Naive thymus-derived CD4-positive, alpha-beta T cell (primary cell): ENCODE data around the gene CGAS. TPM values are rescaled to one million over a fixed set of nuclear protein-coding genes. Genes with fewer than 3 reads are reported as not detected.
"Not testable (repeated sequence)": the region's sequence is repeated elsewhere in the genome, so short reads cannot be mapped to it uniquely, and the experiment has no call there.

ENCODE experiments used
- ATAC-seq: fragments of 150-1000 bp; cut with Tn5 transposase; 2 replicates; pipeline ENCODE4 v1.10.0; 2021; ENCODE audit warnings: mild to moderate bottlenecking, moderate library complexity
- CTCF ChIA-PET: fragments of 350-600 bp; sonication (Branson Sonifier 250); formaldehyde crosslinking; loops from one replicate; lab custom pipeline; 2021; ENCODE audit warnings: antibody characterized with exemption; lab: Charles Lee
- POLR2A ChIA-PET: fragments of 350-600 bp; sonication (Branson Sonifier 250); formaldehyde crosslinking; loops from one replicate; lab custom pipeline; 2021; ENCODE audit warnings: antibody characterized with exemption, inconsistent platforms; lab: Charles Lee
- DNase-seq, 9 donors: peaks; one replicate each; pipeline versions ENCODE4 v3.0.0 to v3.0.0-alpha.2; 2020 to 2022; ENCODE audit warnings: mixed read lengths in 1 of 9
- H3K27ac ChIP-seq: one replicate; pipeline ENCODE4 v1.7.0; 2013; ENCODE audit warnings: mild to moderate bottlenecking, low read depth, low read length, moderate library complexity
- H3K27me3 ChIP-seq, 2 donors: one replicate each; pipeline ENCODE4 v1.7.0; 2013; ENCODE audit warnings: low read length in 2 of 2, mild to moderate bottlenecking in 2 of 2, moderate library complexity in 2 of 2; ENCODE audit not compliant: control insufficient read depth in 2 of 2, insufficient read depth in 2 of 2
- H3K36me3 ChIP-seq, 3 experiments: 1 replicate in 2 of 3; 2 replicates in 1 of 3; pipeline ENCODE4 v1.7.0; 2013; ENCODE audit warnings: low read length in 3 of 3, mild to moderate bottlenecking in 3 of 3, moderate library complexity in 1 of 3; ENCODE audit not compliant: insufficient read depth in 3 of 3, control insufficient read depth in 2 of 3
- H3K4me1 ChIP-seq, 2 donors: one replicate each; pipeline ENCODE4 v1.7.0; 2013; ENCODE audit warnings: low read length in 2 of 2, mild to moderate bottlenecking in 2 of 2, moderate library complexity in 1 of 2; ENCODE audit not compliant: control insufficient read depth in 2 of 2, insufficient read depth in 2 of 2
- H3K4me3 ChIP-seq: 2 replicates; pipeline ENCODE4 v1.7.0; 2013; ENCODE audit warnings: mild to moderate bottlenecking, low read length
- H3K9me3 ChIP-seq, 3 experiments: 1 replicate in 2 of 3; 2 replicates in 1 of 3; pipeline ENCODE4 v1.7.0; 2013; ENCODE audit warnings: low read length in 3 of 3; ENCODE audit not compliant: control insufficient read depth in 2 of 3
- H3K27ac Mint-ChIP-seq, 9 donors: one replicate each; pipeline ENCODE4 v1.8.0; 2020 to 2022; ENCODE audit warnings: mixed read lengths in 9 of 9, mild to moderate bottlenecking in 8 of 9, moderate library complexity in 5 of 9, inconsistent platforms in 2 of 9
- H3K27me3 Mint-ChIP-seq, 5 donors: one replicate each; pipeline ENCODE4 v1.8.0; 2021 to 2022; ENCODE audit warnings: mixed read lengths in 5 of 5, mild to moderate bottlenecking in 1 of 5
- H3K36me3 Mint-ChIP-seq, 5 donors: one replicate each; pipeline ENCODE4 v1.8.0; 2020 to 2022; ENCODE audit warnings: mixed read lengths in 5 of 5, mild to moderate bottlenecking in 3 of 5, inconsistent platforms in 1 of 5
- H3K4me1 Mint-ChIP-seq, 7 donors: one replicate each; pipeline ENCODE4 v1.8.0; 2020 to 2022; ENCODE audit warnings: mixed read lengths in 7 of 7, mild to moderate bottlenecking in 3 of 7, inconsistent platforms in 1 of 7
- H3K4me3 Mint-ChIP-seq, 10 donors: one replicate each; pipeline ENCODE4 v1.8.0; 2020 to 2022; ENCODE audit warnings: mild to moderate bottlenecking in 10 of 10, mixed read lengths in 10 of 10, moderate library complexity in 6 of 10, inconsistent platforms in 2 of 10
- H3K9me3 Mint-ChIP-seq, 11 donors: one replicate each; pipeline ENCODE4 v1.8.0; 2020 to 2022; ENCODE audit warnings: mixed read lengths in 11 of 11, mild to moderate bottlenecking in 4 of 11, inconsistent platforms in 1 of 11, moderate library complexity in 1 of 11
- intact Hi-C, 2 donors: fragments of 100-400 bp; cut with micrococcal nuclease; formaldehyde crosslinking; loops; one replicate each; pipeline ENCODE4 v1.15.1; 2023
- polyA plus RNA-seq, 2 donors: library from polyadenylated mRNA; unstranded; fragments of 300-500 nt; fragmentation: Illumina TruSeq; gene quantifications; one replicate each; pipeline ENCODE4 v1.2.3, GENCODE V29; 2021
- total RNA-seq, 6 experiments: library from RNA in 5 of 6; stranded (reverse) in 5 of 6; gene quantifications; 1 replicate in 5 of 6; 2 replicates in 1 of 6; pipeline ENCODE4 v1.2.3 and lab custom pipeline; 2021 to 2026

The CGAS gene
- total and polyA plus RNA-seq, 7 experiments from 2014 or later, result 2.2 to 45.7 (median 5.0) TPM

DNA sequence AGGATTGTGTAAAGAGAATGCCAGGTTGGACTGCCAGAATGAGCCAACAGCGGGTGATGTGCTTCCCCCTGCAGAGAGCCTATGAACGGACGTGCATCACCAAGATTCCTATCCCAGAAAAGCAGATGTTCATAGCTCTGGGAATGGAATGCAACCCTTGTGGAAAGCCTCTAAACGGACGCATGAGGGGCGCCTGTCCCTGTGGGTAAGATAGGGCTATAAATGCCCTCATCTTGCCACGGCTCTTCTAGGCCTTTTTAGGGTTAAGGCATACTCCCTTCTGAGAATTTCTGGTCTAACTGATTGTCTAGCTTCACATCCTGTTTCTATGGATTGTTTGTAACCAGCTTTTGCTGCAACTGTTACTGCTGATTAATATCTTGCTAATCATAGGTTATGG lies 7.4 kb upstream of the CGAS start:
- H3K27ac Mint-ChIP-seq, result peak overlapping the region in 8 of 9 donors; percentile 64 to 98 (median 92)
- H3K27me3 ChIP-seq, H3K4me3 ChIP-seq, H3K27me3 Mint-ChIP-seq, H3K36me3 ChIP-seq, DNase-seq, H3K27ac ChIP-seq, intact Hi-C loops, ATAC-seq, H3K9me3 Mint-ChIP-seq, H3K4me1 ChIP-seq, H3K9me3 ChIP-seq, CTCF ChIA-PET: not testable (repeated sequence)
- H3K4me3 Mint-ChIP-seq, result peak overlapping the region in 6 of 10 donors; percentile 21 to 98 (median 48)
- POLR2A ChIA-PET, result interaction anchor here (0.6 to 6.2 kb wide), 2 partner anchors 20 to 63 kb away, joined by 3 to 81 read pairs; partner anchors contain the start of gene EEF1A1
- H3K36me3 Mint-ChIP-seq, result peaks cover 0 to 16% (median 4%) of the 10 kb centered on the region in 5 donors
- H3K4me1 Mint-ChIP-seq, result peaks cover 7 to 58% (median 38%) of the 10 kb centered on the region in 7 donors

DNA sequence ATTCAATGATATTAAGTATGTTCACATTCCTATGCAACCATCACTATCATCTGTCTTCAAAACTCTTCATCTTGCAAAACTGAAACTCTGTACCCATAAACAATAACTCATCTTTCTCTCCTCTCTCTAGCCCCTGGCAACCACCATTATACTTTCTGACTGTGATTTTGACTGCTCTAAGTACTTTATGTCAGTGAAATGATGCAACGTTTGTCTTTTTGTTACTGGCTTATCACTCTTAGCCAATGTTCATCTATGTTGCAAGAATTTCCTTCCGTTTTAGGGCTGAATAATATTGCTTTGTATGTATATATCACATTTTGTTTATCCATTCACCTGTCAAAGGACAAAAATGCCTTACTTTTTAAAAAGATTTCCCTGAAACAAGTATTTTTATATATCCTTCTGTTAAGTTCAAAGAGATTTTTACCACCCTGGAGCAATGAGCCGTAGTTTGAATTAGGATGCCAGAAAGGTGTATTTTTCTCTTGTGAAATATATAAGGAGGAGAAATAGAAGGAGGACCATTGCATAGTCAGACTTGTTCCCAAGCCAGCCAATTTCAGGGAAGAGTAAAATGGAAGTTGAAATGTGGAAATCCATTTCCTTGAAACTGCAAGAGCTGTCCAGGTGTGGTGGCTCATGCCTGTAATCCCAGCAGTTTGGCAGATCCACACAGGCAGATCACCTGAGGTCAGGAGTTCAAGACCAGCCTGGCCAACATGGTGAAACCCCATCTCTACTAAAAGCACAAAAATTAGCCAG lies 4.0 kb upstream of the CGAS start:
- H3K36me3 ChIP-seq, result peaks cover 0 to 4% (median 0%) of the 10 kb centered on the region in 3 experiments
- H3K27ac ChIP-seq, result no peak overlapping the region
- H3K4me3 Mint-ChIP-seq, result peak overlapping the region in 2 of 10 donors; percentile 46 to 61
- ChIA-PET CTCF (no interaction called here), POLR2A (no interaction called here)
- no peaks in the 10 kb centered on the region for H3K27me3 ChIP-seq
- H3K4me3 ChIP-seq, result no peak overlapping the region
- peaks cover 0 to 8% of the 10 kb centered on the region in 2 donors for H3K4me1 ChIP-seq
- H3K36me3 Mint-ChIP-seq, result peaks cover 0 to 5% (median 0%) of the 10 kb centered on the region in 5 donors
- H3K27me3 Mint-ChIP-seq, result no peaks in the 10 kb centered on the region
- H3K9me3 ChIP-seq, result no peaks in the 10 kb centered on the region
- DNase-seq (no peak), ATAC-seq (no peak)
- peak overlapping the region in 3 of 9 donors; percentile 15 to 40 (median 22) for H3K27ac Mint-ChIP-seq
- intact Hi-C loops, result no loop called here
- peaks cover 0 to 40% (median 20%) of the 10 kb centered on the region in 7 donors for H3K4me1 Mint-ChIP-seq
- H3K9me3 Mint-ChIP-seq, result no peaks in the 10 kb centered on the region

GRCh38 chr6:73451223-73452106 lies 632 bp downstream of the CGAS start:
- H3K36me3 ChIP-seq, result peaks cover 0 to 4% (median 0%) of the 10 kb centered on the region in 3 experiments
- intact Hi-C loops, result loop anchor here (1.0 to 5.0 kb wide), 8 partner anchors 10 to 1831 kb away; partner anchors contain the start of genes EEF1A1 (in 2 of the 2), MTO1 (in 2 of the 2) and TMEM30A (in 1 of the 2)
- Mint-ChIP-seq H3K4me3 (peak overlapping the region; percentile 87 to 96 (median 90)), H3K36me3 (peaks cover 0 to 21% (median 4%) of the 10 kb centered on the region in 5 donors), H3K27me3 (no peaks in the 10 kb centered on the region), H3K4me1 (peaks cover 17 to 35% (median 27%) of the 10 kb centered on the region in 7 donors), H3K9me3 (no peaks in the 10 kb centered on the region), H3K27ac (peak overlapping the region; percentile 65 to 93 (median 79))
- peaks cover 4 to 5% of the 10 kb centered on the region in 2 donors for H3K4me1 ChIP-seq
- H3K9me3 ChIP-seq, result no peaks in the 10 kb centered on the region
- CTCF ChIA-PET, result interaction anchor here (0.7 to 2.2 kb wide), 2 partner anchors 10 to 159 kb away, joined by 3 to 10 read pairs; partner anchors contain the start of gene MTO1
- POLR2A ChIA-PET, result interaction anchor here (0.7 to 3.2 kb wide), 4 partner anchors 10 to 69 kb away, joined by 3 to 48 read pairs (median 8); partner anchors contain the start of genes EEF1A1 and MTO1
- peak overlapping the region; percentile 79 for H3K27ac ChIP-seq
- peak overlapping the region; percentile 73 for H3K4me3 ChIP-seq
- ATAC-seq (peak; percentile 61), DNase-seq (peak; percentile 22 to 53 (median 38))
- H3K27me3 ChIP-seq, result no peaks in the 10 kb centered on the region

DNA sequence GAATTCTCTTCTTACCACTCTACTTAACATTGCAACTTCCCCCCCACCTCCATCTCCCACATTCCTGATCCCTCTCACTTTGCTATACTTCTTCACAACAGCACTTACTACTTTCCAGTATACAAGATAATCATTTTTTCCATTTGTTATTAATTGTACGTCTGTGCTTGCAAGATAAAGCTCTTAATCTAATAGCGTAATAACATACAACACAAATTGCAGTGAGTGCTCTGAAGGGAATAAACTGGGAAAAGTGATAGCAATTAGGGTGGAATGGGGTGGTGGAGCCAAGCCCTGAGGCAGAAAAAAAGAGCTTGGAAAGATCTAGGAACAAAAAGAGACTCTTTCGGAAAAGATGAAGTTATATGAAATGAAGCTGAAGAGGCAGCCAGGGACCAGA lies 8.5 kb downstream of the CGAS start:
- intact Hi-C loops, result no loop called here
- H3K36me3 Mint-ChIP-seq, result peaks cover 5 to 33% (median 21%) of the 10 kb centered on the region in 5 donors
- H3K4me3 Mint-ChIP-seq, result peak overlapping the region in 1 of 10 donors; percentile 38
- H3K27ac ChIP-seq, result no peak overlapping the region
- no peaks in the 10 kb centered on the region for H3K27me3 Mint-ChIP-seq
- CTCF ChIA-PET, result no interaction called here
- H3K9me3 ChIP-seq, result no peaks in the 10 kb centered on the region
- DNase-seq (no peak), ATAC-seq (no peak)
- H3K4me3 ChIP-seq, result no peak overlapping the region
- H3K27me3 ChIP-seq, result no peaks in the 10 kb centered on the region
- POLR2A ChIA-PET, result no interaction called here
- peaks cover 0 to 7% (median 4%) of the 10 kb centered on the region in 3 experiments for H3K36me3 ChIP-seq
- H3K27ac Mint-ChIP-seq, result peak overlapping the region in 1 of 9 donors; percentile 7
- peaks cover 0 to 1% (median 0%) of the 10 kb centered on the region in 11 donors for H3K9me3 Mint-ChIP-seq
- peaks cover 0 to 4% of the 10 kb centered on the region in 2 donors for H3K4me1 ChIP-seq
- H3K4me1 Mint-ChIP-seq, result peaks cover 0 to 56% (median 11%) of the 10 kb centered on the region in 7 donors

DNA sequence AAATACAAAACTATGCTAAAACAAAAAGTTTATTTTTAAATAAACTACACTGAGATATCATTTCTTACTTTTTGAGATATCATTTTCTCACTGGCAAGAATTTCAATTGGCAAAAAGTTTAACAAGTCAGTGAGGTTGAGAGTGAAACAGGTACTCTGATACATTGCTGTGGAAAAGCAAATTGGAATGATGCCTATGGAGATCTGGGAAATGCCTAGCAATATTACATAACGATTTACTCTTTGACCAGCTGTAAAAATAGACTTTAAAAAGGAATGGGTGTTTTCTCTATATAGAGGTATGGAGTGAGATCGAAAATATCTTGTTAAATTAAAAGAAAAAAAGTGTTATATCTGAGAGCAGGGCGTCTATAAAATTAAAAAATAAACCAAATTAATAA lies 16.9 kb downstream of the CGAS start:
- no peaks in the 10 kb centered on the region for H3K9me3 Mint-ChIP-seq
- Histone ChIP-seq H3K27ac (no peak overlapping the region), H3K9me3 (no peaks in the 10 kb centered on the region), H3K36me3 (peaks cover 0 to 12% (median 3%) of the 10 kb centered on the region in 3 experiments), H3K4me3 (no peak overlapping the region), H3K27me3 (no peaks in the 10 kb centered on the region), H3K4me1 (no peaks in the 10 kb centered on the region)
- peaks cover 0 to 36% (median 0%) of the 10 kb centered on the region in 7 donors for H3K4me1 Mint-ChIP-seq
- DNase-seq (no peak), ATAC-seq (no peak)
- intact Hi-C loops, result no loop called here
- no peaks in the 10 kb centered on the region for H3K27me3 Mint-ChIP-seq
- POLR2A ChIA-PET, result no interaction called here
- H3K27ac Mint-ChIP-seq, result no peak overlapping the region
- CTCF ChIA-PET, result no interaction called here
- no peak overlapping the region for H3K4me3 Mint-ChIP-seq
- peaks cover 0 to 24% (median 20%) of the 10 kb centered on the region in 5 donors for H3K36me3 Mint-ChIP-seq

- Histone ChIP-seq H3K4me3 (no peak overlapping the region), H3K4me1 (peaks cover 10 to 24% of the 10 kb centered on the region in 2 donors), H3K27me3 (no peaks in the 10 kb centered on the region), H3K36me3 (no peaks in the 10 kb centered on the region), H3K9me3 (no peaks in the 10 kb centered on the region), H3K27ac (no peak overlapping the region)
- POLR2A ChIA-PET, result interaction anchor here (0.7 kb wide), 1 partner anchor 50 kb away, joined by 3 read pairs; no protein-coding TSS in a partner anchor
- peaks cover 0 to 32% (median 11%) of the 10 kb centered on the region in 5 donors for H3K36me3 Mint-ChIP-seq
- intact Hi-C loops, result no loop called here
- peak overlapping the region in 2 of 10 donors; percentile 50 to 74 for H3K4me3 Mint-ChIP-seq
- peaks cover 0 to 3% (median 0%) of the 10 kb centered on the region in 11 donors for H3K9me3 Mint-ChIP-seq
- CTCF ChIA-PET, result no interaction called here
- peak overlapping the region in 8 of 9 donors; percentile 81 to 91 (median 88) for H3K27ac Mint-ChIP-seq
- no peaks in the 10 kb centered on the region for H3K27me3 Mint-ChIP-seq
- no peak for DNase-seq
- H3K4me1 Mint-ChIP-seq, result peaks cover 7 to 31% (median 14%) of the 10 kb centered on the region in 7 donors
- ATAC-seq, result no peak
These were observed 30.6 kb downstream of the CGAS start for GRCh38 chr6:73421534-73421933.
